GM19043 (cell line): Measurements from ENCODE around the gene IFIT2.
"Not testable (repeated sequence)": the region's sequence is repeated elsewhere in the genome, so short reads cannot be mapped to it uniquely, and the experiment has no call there.

Experiments
- ATAC-seq: cut with Tn5 transposase; IDR thresholded peaks from one replicate; pipeline ENCODE4 v1.9.1; 2021; ENCODE audit warnings: low read depth; ENCODE audit not compliant: unreplicated experiment

The IFIT2 gene, protein sequence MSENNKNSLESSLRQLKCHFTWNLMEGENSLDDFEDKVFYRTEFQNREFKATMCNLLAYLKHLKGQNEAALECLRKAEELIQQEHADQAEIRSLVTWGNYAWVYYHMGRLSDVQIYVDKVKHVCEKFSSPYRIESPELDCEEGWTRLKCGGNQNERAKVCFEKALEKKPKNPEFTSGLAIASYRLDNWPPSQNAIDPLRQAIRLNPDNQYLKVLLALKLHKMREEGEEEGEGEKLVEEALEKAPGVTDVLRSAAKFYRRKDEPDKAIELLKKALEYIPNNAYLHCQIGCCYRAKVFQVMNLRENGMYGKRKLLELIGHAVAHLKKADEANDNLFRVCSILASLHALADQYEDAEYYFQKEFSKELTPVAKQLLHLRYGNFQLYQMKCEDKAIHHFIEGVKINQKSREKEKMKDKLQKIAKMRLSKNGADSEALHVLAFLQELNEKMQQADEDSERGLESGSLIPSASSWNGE

DNA sequence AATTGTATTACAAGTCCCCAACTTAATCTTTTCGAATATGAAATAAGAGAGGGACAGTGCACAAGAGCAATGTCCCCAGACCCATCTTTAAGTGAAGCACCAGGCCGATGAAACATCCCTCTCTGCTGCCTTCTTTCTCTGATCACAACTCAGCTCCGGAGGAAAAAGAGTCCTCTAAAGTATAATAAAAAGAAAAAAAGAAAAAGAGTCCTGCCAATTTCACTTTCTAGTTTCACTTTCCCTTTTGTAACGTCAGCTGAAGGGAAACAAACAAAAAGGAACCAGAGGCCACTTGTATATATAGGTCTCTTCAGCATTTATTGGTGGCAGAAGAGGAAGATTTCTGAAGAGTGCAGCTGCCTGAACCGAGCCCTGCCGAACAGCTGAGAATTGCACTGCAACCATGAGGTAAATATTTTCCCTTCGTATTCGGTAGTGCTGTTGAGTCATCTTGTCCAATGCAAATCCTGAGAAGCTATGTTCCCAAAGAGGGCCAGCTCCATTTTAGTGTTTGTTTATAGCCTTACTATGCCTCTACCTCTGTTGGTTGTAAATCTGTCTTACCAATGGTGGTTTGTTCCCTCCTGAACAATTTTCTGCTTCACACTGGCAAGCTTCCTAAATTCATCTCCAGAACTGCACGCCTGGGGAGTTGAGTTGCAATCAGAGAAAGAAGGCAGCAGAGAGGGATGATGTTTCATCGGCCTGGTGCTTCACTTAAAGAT, at the start of gene IFIT2:
Gene IFIT2 (plus strand): TSS at position 326 of the 725 bp plus-strand sequence. CDS start 78 bp downstream, at position 404.
- peak; percentile 77 for ATAC-seq

DNA sequence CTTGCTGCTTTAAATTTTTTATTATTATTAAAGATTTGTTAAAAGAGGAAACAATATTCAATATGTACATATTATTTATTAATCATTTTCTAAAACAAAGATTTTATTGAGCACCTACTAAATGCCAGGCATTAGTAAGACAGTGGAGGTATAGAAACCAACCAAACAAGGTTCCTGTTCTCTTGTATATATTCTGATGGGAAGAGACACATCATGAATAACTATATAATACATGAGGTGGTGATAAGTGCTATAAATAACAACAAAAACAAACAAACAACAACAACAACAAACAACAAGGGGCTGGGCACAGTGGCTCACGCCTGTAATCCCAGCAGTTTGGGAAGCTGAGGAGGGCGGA, 49.6 kb upstream of the IFIT2 start:
- ATAC-seq = no peak

DNA sequence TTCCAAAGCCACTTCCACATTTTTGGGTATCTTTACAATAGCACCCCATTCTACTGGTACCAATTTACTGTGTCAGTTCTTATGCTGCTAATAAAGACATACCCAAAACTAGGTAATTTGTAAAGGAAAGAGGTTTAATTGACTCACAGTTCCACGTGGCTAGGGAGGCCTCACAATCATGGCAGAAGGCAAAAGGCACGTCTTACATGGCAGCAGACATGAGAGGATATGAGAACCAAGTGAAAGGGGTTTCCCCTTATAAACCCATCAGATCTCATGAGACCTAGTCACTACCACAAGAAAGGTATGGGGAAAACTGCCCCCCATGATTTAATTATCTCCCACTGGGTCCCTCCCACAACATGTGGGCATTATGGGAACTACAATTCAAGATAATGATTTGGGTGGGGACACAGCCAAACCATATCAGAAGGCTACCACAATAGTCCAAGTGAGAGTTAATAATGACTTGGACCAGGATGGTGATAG, 46.7 kb upstream of the IFIT2 start:
- ATAC-seq = not testable (repeated sequence)

DNA sequence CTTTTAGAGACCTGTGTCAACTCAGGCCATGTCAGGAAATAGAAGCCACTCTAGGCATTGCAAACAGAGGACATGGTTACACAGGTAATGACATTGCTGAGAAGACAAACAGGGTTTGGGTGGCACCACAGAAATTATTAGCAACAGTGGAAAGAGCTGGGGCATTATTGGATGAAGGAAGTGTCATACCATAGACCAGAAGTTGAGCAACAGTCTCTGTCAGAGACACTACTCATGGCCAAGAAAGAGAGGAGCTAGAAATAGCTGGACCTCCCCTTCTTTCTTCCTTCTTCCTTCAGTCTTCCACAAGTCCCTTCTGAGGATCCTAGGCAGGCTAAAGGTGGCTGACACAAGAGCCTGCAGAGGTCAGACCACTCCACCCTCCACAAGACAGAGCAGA, 46.1 kb upstream of the IFIT2 start:
- ATAC-seq = no peak

DNA sequence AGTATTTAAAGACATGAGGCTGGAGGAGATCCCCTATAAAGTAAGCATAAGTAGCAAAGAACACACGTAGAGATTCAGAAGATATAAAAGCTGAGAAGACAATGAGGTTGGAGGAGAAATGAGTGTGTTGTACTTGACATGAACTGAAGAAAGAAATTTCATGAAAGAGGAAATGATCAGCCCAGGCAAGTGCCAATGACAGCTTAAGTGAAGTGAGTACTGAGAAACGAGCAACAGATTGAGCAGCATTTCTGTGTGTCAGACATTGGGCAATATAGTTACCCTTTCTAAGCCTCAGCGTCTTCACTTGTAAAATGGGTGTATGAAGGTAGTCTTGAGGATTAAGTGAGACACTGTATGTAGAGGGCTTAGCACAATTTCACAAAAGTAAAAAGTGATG, 45.5 kb upstream of the IFIT2 start:
- no peak for ATAC-seq

DNA sequence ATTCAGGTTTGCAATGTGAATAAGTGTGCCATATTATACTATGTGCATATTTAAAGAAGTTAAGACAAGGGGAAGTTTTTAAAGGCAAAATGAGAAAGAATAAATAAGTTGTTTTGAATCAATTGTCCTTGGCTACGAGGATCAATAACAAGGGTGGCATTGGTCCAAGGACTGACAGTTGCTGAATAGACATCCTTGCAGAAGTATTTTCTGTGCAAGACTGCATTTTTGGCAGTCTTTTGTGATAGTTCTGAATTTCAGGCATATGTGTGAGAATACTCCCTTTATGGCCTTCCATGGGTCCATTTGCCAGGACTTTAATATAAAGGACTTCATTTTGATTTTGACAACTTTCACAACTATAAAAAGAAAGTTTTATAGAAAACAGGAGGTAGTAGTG, 44.9 kb upstream of the IFIT2 start:
- no peak for ATAC-seq

DNA sequence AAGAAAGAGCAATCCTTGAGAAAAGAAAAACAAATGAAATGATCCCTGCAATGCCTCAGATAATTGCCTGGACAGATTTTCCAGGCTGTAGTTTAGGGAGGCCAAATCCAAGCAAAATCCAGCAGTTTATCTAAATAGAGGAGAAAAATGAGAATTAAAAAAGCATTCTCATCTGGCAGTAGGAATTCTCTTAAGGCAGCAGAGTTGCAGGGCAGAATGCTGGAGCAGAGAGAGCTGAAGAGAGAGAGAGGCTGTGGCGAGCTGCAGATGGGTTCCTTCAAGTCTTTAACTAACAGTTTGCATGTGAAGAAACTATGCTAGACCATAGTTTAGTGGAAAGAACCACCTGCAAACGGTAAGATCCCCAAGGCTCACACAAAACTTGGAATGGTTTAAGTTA, 44.3 kb upstream of the IFIT2 start:
- no peak for ATAC-seq

DNA sequence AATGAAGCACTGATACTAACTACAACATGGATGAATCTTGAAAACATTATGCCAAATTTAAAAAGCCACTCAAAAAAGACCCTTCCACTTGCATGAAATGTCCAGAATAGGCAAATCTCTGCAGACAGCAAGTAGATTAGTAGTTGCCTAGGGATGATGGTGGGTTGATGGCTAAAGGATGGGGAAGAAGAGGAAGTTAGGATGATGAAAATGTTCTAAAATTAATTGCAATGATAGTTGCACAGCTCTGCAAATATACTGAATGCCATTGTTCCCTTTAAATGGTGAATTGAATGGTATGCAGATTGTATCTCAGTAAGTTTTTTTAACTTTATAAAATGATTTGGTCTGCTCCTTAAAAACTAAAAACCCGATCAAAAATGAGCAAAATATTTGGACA, 43.0 kb upstream of the IFIT2 start:
- ATAC-seq = no peak

DNA sequence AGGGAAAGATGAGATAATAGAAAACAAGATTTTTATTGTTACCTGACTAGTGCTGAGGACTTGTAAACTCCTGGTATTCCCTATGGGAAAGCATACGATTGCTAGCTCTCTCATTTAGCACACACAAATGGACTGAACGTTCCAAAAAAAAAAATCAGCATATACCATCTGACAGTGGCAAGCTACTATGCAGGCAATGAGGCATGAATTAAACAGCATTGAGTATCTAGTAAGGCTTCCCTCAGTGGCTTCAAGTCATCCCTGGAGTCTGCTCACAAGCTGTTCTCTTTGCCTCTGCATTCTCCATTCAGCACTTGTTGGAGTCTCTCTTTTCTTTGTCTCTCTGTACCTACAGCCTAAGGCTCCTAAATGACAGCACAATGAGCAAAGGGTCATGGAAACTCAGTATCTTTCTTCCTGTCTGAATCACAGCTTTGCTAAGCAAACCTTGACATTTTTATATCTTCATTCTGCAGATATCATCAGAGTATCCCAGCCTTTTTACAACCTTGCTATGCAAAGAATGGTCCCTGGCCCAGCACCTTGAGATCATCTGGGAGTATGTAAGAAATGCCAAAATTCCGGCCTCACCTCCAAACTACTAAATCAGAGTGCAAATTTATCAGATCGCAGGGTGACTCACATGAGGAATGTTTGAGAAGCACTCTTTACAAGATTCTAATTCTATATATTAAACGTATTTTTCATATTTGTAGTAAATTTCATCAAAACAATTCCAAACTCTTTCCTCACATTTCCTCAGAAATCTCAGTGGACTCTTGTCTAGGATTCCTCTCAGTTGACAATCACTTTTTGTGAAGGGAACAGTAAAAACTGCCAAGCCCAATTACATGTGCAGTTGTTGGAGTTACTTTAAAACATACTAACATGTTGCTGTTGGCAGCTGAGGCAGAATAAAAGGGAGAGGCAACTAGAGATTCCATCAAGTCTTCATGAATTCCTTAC, 39.5 kb upstream of the IFIT2 start:
- ATAC-seq = no peak

DNA sequence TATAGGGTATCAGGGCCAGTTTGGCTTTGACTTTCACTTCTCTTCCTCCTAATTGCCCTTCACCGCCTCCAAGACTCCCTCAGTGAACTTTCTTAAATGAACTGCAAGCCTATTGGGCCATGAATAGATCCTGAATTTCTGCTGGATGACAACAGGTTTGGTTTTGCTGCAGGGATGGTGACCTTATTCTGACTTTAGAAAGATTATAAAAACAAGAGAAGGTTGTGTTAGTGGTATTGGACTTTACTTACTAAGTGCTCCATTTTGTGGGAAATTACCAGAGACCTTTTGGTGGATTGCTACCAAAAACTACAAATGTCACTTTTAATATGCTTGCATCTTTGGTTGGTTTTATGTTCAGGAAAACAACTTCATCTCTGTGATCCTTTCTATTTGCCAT, 38.8 kb upstream of the IFIT2 start:
- no peak for ATAC-seq

DNA sequence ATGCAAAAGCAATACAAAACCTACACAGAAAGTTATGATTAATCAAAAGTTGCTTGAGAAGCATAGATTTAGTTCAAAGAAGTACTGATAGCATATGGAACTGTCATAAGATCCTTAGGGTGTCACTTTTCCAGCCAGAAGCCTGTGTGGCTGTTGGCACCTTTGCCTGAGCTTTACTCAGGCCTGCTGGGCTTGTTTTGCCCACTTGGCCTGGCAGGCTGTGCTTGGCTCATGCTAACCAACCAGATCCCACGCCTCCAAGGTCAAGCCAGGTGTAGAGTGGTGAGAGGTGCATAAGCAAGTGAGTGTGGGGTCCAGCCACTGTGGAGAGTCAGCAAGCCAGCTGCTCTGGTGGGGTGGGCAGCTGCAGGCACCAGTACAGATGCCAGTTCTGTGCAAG, 38.3 kb upstream of the IFIT2 start:
- ATAC-seq = no peak

DNA sequence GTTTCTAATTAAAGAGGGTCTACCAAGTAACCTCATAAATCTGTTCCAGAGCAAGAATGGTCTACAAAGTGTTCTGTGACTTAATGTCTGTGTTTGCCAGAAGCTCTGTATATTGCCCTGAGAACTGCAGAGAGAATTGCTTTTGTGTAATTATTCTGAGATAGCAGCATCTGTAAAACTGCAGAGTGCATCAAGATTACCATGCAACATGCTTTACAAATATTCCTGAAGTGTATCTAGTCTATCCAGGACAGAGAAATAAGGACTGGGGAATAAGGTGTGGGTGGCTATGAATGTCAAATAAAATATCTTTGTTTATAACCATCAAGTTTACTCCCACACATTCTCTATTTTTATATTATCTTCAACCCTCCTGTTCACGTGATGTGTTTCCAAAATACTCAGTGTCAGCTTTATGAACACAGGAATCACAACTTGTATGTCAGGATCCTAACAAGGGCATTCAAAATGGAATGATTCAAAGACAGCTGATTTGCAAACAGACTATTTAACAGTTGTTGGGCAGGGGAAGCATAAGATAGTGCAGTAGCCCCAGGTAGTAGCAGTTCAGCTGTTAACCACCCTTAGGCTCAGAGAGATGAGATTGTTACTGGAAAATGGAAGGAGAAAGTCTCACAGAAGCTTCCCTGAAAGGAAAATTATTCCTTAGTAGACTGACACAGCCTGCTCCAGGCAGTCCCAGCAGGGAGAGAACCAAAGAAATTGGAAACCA, 35.0 kb upstream of the IFIT2 start:
- no peak for ATAC-seq

DNA sequence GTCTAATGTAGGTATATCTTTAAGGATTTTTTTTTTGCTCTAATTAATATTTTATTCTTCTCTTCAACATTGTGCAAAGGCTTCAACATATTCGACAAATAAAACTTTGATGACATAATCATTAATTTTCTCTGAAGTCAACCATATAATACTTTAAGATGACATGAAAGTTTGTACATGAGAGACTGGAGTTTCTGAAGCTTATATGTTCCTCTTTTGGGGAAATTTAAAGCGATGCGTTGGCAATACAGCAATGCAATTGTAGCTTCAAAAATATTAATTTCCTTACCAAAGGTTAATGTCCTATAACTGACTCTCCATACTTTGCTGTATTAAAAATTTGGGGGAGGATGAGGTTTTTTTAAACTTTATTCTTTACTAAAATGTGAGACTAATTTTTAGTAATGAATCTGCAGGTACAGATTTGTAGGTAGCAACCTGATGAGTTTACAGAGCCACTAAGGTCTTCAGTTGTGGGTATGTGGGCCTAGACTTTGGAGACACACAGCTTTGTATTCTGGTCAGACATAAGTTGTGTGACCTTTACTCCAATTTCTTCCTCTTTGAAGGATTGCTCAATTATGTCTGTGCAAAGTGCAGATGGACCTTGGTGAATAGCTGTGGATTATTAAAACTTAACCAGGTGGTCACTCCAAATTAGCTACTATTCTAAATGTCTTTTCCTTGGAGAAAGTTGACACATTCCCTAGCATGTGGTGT, 32.3 kb upstream of the IFIT2 start:
- no peak for ATAC-seq

DNA sequence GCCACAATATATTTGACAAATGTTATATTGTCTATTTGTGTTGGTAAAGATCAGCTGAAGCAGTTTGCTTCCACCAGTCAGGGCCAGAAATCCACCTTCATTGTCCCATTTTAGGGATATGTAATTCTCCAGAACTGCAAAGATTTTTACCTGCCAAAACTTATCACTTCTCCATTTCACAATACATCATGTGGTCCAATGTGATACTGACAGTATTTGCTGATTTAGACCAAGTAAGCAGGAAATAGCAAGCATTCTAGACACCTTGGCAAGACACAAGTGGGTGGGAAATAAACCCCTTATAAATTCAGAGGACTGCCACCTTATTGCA, 31.7 kb upstream of the IFIT2 start:
- ATAC-seq = no peak

DNA sequence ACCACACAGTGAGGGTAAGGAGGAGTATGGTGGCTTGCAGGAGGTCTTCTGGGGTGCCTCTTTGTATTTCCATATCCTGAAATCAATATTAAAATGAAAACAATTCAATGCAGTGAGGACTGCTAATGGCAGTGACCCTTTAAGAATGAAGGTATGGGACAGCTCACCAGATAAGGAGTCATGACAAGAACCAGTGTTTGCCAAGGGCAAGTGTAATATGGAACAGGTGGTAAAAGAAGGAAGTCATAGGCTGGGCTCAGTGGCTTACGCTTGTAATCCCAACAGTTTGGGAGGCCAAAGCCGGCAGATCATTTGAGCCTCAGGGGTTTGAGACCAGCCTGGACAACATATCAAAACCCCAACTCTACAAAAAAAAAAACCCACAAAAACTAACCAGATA, 30.3 kb upstream of the IFIT2 start:
- no peak for ATAC-seq

DNA sequence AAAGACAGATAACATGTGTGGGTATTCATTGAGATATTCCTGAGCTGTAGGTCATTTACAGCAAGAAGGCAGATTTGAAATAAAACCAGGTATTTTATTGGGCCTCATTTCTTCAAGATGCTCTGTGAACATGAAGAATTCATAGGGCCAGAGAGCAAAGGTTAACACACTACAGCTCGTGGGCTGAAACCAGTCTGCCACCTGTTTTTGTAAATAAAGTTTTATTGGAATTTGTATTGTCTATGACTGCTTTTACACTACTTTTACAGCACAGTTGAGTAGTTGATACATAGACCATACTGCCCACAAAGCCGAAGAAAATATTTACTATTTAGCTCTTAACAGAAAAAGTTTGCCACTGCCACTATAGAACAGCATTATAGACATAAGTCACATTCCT, 28.2 kb upstream of the IFIT2 start:
- no peak for ATAC-seq

DNA sequence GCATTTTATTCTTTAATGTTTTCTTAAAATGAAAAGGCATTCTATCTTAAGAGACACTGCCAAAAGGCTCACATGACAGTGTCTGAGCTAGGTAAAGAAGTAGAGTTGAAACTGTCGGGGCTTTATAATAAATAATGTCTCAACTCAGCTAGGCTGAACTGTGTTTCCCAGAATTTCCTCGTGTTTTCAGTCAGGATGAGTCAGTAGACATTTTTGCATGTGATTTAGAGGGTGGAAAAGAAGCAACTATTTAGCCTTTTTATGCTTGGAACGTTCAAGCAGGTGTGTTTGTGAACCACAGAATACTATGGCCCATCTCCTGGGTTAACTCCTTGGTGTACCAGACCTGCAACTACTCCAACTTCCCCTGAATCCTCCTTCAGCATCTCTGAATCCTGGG, 26.9 kb upstream of the IFIT2 start:
- ATAC-seq = no peak

DNA sequence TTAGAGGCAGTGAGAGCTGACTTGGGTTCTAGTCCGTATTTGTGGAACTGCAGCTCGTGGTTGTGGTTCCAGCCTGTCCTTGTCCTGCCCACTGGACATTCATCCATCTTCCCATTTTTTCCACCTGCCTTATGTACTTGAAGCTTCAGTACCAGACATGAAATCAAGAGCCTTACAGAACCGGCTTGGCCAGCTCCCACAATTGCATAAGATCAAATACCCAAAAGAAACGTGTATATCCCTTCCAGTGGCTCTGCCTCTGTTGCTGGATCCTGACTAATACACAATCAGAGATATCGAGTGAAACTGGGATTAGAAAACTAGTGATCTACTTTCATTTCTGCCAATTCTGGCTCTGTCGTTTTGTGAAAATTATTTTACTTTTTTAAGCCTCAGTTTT, 26.5 kb upstream of the IFIT2 start:
- ATAC-seq = no peak

DNA sequence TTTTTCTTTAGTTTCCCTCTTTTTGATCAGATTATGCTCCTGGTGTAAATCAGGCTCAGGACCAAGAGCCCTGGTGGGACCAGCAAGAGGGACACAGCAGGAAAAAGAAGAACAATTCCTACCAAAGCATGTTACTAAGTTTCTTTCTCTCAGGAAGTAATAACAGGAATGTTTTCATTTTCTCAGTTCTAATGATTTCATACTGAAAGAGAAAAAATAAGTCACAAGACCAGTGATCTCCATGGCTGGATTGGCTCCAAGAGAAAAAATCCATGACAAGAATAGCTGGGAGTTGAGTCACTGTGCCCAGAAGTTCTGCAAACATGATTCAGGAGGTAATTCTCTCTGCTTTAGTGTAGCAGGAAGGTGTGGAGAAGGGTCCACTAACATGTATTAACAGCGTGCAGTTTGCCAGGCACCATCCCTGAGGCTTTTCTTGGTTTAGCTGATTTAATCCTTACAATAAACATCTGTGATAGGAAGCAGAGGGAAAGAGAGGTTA, 23.8 kb upstream of the IFIT2 start:
- no peak for ATAC-seq
